ENCODE data around the gene MYL7.

MYL7 gene

DNA sequence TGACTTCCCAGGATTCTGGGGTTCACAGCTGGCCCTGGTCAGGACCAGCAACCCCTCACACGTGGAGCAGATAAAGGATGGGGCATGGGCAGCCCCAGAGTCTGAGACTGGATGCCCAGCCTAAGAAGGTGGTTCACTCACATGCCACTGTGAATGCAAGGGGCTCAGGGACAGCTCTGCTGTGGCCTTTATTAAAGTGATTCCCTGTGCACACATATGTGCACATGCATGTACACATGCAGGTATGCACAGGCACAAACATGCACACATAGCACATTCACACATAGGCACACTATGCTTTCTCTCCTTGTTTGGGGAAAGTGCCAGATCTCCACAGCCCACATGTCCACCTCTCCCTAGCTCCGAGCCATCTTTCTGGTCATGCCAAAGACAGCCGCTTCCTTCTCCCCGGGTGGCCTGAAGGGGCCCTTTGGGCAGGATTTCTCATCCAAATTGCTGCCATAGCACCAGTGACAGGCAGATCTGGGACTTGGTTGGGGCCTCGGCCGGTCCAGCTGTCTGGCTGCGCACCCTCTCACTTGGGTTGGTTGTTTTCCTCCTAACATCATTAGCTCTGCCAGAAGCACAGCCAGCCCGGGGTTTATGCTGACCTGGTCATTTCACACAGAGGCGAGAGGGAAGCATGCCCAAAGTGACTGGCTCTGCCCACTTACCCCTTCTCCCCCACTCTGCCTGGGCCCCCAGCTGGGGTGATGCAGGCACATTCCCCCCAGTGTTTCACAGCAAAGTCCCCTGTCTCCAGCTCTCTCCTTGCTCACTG, 46.7 kb upstream of the MYL7 start:
- Histone ChIP-seq H3K4me1 (ENCODE audit: control insufficient read depth in 1 of 2, insufficient read depth in 1 of 2, low read depth in 1 of 2, low read length in 1 of 2) (no peaks in the 10 kb centered on the region), H3K27ac (no peak overlapping the region), H3K27me3 (peaks cover 25% of the 10 kb centered on the region)

GRCh38 chr7:44186736-44187135, 45.6 kb upstream of the MYL7 start:
- no peaks in the 10 kb centered on the region for H3K36me3 ChIP-seq
- peaks cover 19% of the 10 kb centered on the region for H3K27me3 ChIP-seq
- H3K4me3 ChIP-seq (ENCODE audit: low read depth in 1 of 2, low read length in 1 of 2), result no peak overlapping the region
- H3K27ac ChIP-seq, result no peak overlapping the region
- no peaks in the 10 kb centered on the region for H3K9me3 ChIP-seq
- no peaks in the 10 kb centered on the region for H3K4me1 ChIP-seq (ENCODE audit: control insufficient read depth in 1 of 2, insufficient read depth in 1 of 2, low read depth in 1 of 2, low read length in 1 of 2)
- TF ChIP-seq, protein P1, sequence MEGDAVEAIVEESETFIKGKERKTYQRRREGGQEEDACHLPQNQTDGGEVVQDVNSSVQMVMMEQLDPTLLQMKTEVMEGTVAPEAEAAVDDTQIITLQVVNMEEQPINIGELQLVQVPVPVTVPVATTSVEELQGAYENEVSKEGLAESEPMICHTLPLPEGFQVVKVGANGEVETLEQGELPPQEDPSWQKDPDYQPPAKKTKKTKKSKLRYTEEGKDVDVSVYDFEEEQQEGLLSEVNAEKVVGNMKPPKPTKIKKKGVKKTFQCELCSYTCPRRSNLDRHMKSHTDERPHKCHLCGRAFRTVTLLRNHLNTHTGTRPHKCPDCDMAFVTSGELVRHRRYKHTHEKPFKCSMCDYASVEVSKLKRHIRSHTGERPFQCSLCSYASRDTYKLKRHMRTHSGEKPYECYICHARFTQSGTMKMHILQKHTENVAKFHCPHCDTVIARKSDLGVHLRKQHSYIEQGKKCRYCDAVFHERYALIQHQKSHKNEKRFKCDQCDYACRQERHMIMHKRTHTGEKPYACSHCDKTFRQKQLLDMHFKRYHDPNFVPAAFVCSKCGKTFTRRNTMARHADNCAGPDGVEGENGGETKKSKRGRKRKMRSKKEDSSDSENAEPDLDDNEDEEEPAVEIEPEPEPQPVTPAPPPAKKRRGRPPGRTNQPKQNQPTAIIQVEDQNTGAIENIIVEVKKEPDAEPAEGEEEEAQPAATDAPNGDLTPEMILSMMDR (IDR thresholded peaks at IDR 0.05), result no peak

More for the DNA sequence above, 46.7 kb upstream of the MYL7 start:
- TF ChIP-seq, protein P1 (IDR thresholded peaks at IDR 0.05), result no peak
- Histone ChIP-seq H3K9me3 (no peaks in the 10 kb centered on the region), H3K4me3 (ENCODE audit: low read depth in 1 of 2, low read length in 1 of 2) (no peak overlapping the region), H3K36me3 (no peaks in the 10 kb centered on the region)

DNA sequence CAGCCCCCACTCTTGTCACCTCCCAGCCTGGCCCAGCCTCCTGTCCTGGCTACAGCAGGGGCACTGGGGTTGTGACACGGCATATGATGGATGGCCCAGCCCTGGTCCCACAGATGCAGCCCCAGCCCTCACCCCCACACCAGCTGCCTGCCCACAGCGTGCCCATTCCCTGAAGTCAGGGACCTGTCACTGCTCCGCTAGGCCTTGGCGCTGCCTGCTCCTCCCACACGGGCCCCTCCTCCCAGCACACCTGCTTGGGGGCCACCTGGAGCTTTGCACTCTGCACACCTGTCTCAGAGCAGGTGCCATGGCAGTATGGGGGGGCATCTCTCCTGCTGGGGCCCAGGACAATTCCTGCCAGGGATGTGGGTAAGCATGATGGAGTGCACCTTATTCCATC, 44.6 kb upstream of the MYL7 start:
- Histone ChIP-seq H3K4me1 (ENCODE audit: control insufficient read depth in 1 of 2, insufficient read depth in 1 of 2, low read depth in 1 of 2, low read length in 1 of 2) (no peaks in the 10 kb centered on the region), H3K27ac (no peak overlapping the region), H3K9me3 (no peaks in the 10 kb centered on the region), H3K4me3 (ENCODE audit: low read depth in 1 of 2, low read length in 1 of 2) (no peak overlapping the region), H3K36me3 (no peaks in the 10 kb centered on the region), H3K27me3 (peaks cover 18% of the 10 kb centered on the region)
- TF ChIP-seq, protein P1 (IDR thresholded peaks at IDR 0.05), result no peak

- Histone ChIP-seq H3K9me3 (no peaks in the 10 kb centered on the region), H3K36me3 (no peaks in the 10 kb centered on the region), H3K27ac (no peak overlapping the region), H3K27me3 (peaks cover 11% of the 10 kb centered on the region), H3K4me1 (ENCODE audit: control insufficient read depth in 1 of 2, insufficient read depth in 1 of 2, low read depth in 1 of 2, low read length in 1 of 2) (no peaks in the 10 kb centered on the region), H3K4me3 (ENCODE audit: low read depth in 1 of 2, low read length in 1 of 2) (no peak overlapping the region)
- TF ChIP-seq, protein P1 (IDR thresholded peaks at IDR 0.05), result no peak
Measured at GRCh38 chr7:44184873-44185446, 43.8 kb upstream of the MYL7 start.

GRCh38 chr7:44184206-44184872, 43.2 kb upstream of the MYL7 start:
- TF ChIP-seq, protein P1 (IDR thresholded peaks at IDR 0.05), result no peak

More at GRCh38 chr7:44184206-44184872, 43.2 kb upstream of the MYL7 start:
- Histone ChIP-seq H3K4me1 (ENCODE audit: control insufficient read depth in 1 of 2, insufficient read depth in 1 of 2, low read depth in 1 of 2, low read length in 1 of 2) (no peaks in the 10 kb centered on the region), H3K27ac (no peak overlapping the region), H3K4me3 (ENCODE audit: low read depth in 1 of 2, low read length in 1 of 2) (no peak overlapping the region), H3K36me3 (no peaks in the 10 kb centered on the region), H3K27me3 (peaks cover 8% of the 10 kb centered on the region), H3K9me3 (no peaks in the 10 kb centered on the region)

Measured in neutrophil (primary cell).